Measurements from ENCODE around the gene WFDC5.

DNA sequence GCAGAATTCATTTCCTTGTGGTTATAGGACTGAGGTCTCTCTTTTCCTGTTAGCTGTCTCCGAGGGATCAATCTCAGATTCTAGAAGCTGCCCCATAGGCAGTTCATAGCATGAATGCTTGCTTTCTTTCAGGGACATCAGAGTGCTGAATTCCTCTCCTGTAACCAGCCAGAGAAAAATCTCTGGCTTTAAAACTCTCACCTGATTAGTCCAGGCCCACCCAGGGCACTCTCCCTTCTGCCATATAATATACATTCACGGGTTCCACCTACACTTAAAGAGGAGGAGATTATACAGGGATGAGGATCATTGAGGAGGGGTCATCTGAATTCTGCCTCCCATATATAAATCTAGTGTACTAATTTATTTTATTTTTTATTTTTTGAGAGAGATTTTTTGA, 11.9 kb downstream of the WFDC5 start:
- TF ChIP-seq CTCF (conservative IDR thresholded peaks at IDR 0.05; ENCODE audit: low read depth in 2 of 2): no peak
- no peak for TF ChIP-seq EZH2 (IDR thresholded peaks at IDR 0.05; ENCODE audit: low read depth, unreplicated experiment)
- TF ChIP-seq REST (IDR thresholded peaks at IDR 0.05; ENCODE audit: unreplicated experiment): no peak
- no peak for TF ChIP-seq POLR2AphosphoS5 (IDR thresholded peaks at IDR 0.05; ENCODE audit: low read depth)
- no peak for TF ChIP-seq CREB1 (CRISPR knock-in tag; IDR thresholded peaks at IDR 0.05; ENCODE audit: low read depth)
- TF ChIP-seq EZH2phosphoT487 (IDR thresholded peaks at IDR 0.05; ENCODE audit: unreplicated experiment): no peak
- TF ChIP-seq, protein P1, sequence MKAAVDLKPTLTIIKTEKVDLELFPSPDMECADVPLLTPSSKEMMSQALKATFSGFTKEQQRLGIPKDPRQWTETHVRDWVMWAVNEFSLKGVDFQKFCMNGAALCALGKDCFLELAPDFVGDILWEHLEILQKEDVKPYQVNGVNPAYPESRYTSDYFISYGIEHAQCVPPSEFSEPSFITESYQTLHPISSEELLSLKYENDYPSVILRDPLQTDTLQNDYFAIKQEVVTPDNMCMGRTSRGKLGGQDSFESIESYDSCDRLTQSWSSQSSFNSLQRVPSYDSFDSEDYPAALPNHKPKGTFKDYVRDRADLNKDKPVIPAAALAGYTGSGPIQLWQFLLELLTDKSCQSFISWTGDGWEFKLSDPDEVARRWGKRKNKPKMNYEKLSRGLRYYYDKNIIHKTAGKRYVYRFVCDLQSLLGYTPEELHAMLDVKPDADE (IDR thresholded peaks at IDR 0.05): no peak
- TF ChIP-seq JUNB (IDR thresholded peaks at IDR 0.05; ENCODE audit: unreplicated experiment): no peak
- no peak for TF ChIP-seq ZNF331 (CRISPR knock-in tag; IDR thresholded peaks at IDR 0.05; ENCODE audit: low read depth)
